Ovary (tissue), 3 donors: ENCODE measurements around the gene C1orf56.

Experiments used
- EP300 ChIP-seq: sonication (generic); formaldehyde crosslinking; IDR thresholded peaks from one replicate; pipeline ENCODE4 v1.6.1; 2017; ENCODE audit warnings: antibody characterized with exemption
- POLR2A ChIP-seq: fragments of 450-650 bp; IDR thresholded peaks from one replicate; pipeline ENCODE4 v1.6.1; 2017; ENCODE audit warnings: antibody characterized with exemption, mild to moderate bottlenecking, moderate library complexity
- TF ChIP-seq, protein P1 (sequence below), 3 donors: fragments of 450-650 bp in 2 of 3; fragments of 200-600 bp in 1 of 3; IDR thresholded peaks; one replicate each; pipeline versions ENCODE4 v1.5.1 to v1.8.0; 2016 to 2022; ENCODE audit warnings: antibody characterized with exemption in 3 of 3, mild to moderate bottlenecking in 1 of 3
- donor health status: DM: no; HTN: no; CAD: no.

DNA sequence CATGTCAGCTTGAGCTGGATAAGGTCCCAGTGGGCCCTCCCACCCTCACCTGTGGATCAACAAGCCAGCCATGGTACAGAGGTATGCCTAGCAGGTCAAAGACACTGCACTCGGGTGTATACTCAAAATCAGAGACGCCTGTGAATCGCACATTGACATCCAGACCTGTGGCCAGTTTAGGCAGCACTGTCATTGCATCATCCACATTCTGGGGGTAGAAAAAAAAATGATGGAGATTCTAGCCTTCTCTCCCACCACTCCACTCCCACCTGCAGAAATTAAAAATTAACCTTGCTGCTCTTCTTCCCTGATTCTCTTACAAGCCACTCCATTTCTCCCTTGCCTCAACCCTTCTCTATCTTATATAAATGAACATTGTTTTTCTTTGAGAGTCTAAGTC, 47.1 kb upstream of the C1orf56 start:
- TF ChIP-seq POLR2A (no peak), EP300 (no peak)
- TF ChIP-seq, protein P1, sequence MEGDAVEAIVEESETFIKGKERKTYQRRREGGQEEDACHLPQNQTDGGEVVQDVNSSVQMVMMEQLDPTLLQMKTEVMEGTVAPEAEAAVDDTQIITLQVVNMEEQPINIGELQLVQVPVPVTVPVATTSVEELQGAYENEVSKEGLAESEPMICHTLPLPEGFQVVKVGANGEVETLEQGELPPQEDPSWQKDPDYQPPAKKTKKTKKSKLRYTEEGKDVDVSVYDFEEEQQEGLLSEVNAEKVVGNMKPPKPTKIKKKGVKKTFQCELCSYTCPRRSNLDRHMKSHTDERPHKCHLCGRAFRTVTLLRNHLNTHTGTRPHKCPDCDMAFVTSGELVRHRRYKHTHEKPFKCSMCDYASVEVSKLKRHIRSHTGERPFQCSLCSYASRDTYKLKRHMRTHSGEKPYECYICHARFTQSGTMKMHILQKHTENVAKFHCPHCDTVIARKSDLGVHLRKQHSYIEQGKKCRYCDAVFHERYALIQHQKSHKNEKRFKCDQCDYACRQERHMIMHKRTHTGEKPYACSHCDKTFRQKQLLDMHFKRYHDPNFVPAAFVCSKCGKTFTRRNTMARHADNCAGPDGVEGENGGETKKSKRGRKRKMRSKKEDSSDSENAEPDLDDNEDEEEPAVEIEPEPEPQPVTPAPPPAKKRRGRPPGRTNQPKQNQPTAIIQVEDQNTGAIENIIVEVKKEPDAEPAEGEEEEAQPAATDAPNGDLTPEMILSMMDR (IDR thresholded peaks at IDR 0.05) = no peak
